ENCODE measurements around the gene PTPN9. TPM values are rescaled to one million over a fixed set of nuclear protein-coding genes. Genes with fewer than 3 reads are reported as not detected.

PTPN9 gene
- total and polyA plus RNA-seq, 2 donors (not counting 1 experiment from before 2014, with no cell fraction given) = 11.8 to 15.5 TPM

GRCh38 chr15:75459581-75459980 lies 119.5 kb downstream of the PTPN9 start:
- 86% methylated on average over 1 of the region's 1 CpG for WGBS (ENCODE audit: insufficient coverage)
- intact Hi-C loops (cut with micrococcal nuclease) = loop anchor here (10.0 kb wide), 1 partner anchor 255 kb away; the partner anchor contains the start of gene C15orf39
- Histone ChIP-seq H3K4me2 (replicated peaks; ENCODE audit: low read depth, low read length, poor library complexity, severe bottlenecking) (no peak overlapping the region), H3K36me3 (replicated peaks in 1 of 2; ENCODE audit: control extremely low read depth in 1 of 2, control insufficient read depth in 1 of 2, extremely low read depth in 1 of 2, insufficient read depth in 2 of 2, low read length in 1 of 2) (no peaks in the 10 kb centered on the region), H2AFZ (ENCODE audit: insufficient read depth, low read depth, low read length, poor library complexity, severe bottlenecking) (no peak overlapping the region), H3K9me3 (ENCODE audit: control extremely low read depth in 1 of 3, control insufficient read depth in 2 of 3, insufficient read depth in 1 of 3, low read length in 2 of 3) (no peaks in the 10 kb centered on the region), H4K20me1 (ENCODE audit: control insufficient read depth, insufficient read depth, low read length, poor library complexity, severe bottlenecking) (peaks cover 4% of the 10 kb centered on the region), H3K9ac (ENCODE audit: low read length) (no peak overlapping the region), H3K27ac (ENCODE audit: low read length in 2 of 2) (no peak overlapping the region), H3K4me3 (ENCODE audit: control extremely low read depth in 1 of 5, extremely low read depth in 1 of 5, insufficient read depth in 1 of 5, low read depth in 2 of 5, low read length in 4 of 5) (no peak overlapping the region), H3K79me2 (ENCODE audit: control insufficient read depth, insufficient read depth, low read length) (no peaks in the 10 kb centered on the region), H3K27me3 (replicated peaks in 1 of 4; ENCODE audit: control extremely low read depth in 1 of 4, control insufficient read depth in 3 of 4, insufficient read depth in 4 of 4, low read length in 3 of 4) (no peaks in the 10 kb centered on the region), H3K4me1 (ENCODE audit: control insufficient read depth in 2 of 2, insufficient read depth in 2 of 2, low read length in 2 of 2) (peaks cover 0 to 8% of the 10 kb centered on the region in 2 donors)
- Mint-ChIP-seq H3K27ac (no peak overlapping the region), H3K9me3 (ENCODE audit: insufficient read depth) (no peaks in the 10 kb centered on the region), H3K4me1 (peaks cover 7% of the 10 kb centered on the region), H3K27me3 (no peaks in the 10 kb centered on the region), H3K4me3 (no peak overlapping the region)
- ChIA-PET POLR2A (interaction anchor here (1.1 kb wide), 1 partner anchor 92 kb away, joined by 3 read pairs; the partner anchor contains the start of gene MAN2C1), CTCF (no interaction called here)
- TF ChIP-seq EZH2 (IDR thresholded peaks at IDR 0.05; ENCODE audit: borderline replicate concordance, insufficient read depth, low read depth, low read length, poor library complexity, severe bottlenecking) = no peak
- no peak for TF ChIP-seq CTCF (IDR thresholded peaks at IDR 0.05)
- no peak for DNase-seq
- ATAC-seq (ENCODE audit: low read depth) = no peak

GRCh38 chr15:75456710-75457109 lies 122.4 kb downstream of the PTPN9 start:
- H3K9ac ChIP-seq (ENCODE audit: low read length) = no peak overlapping the region

More at GRCh38 chr15:75456710-75457109, 122.4 kb downstream of the PTPN9 start:
- H3K27ac ChIP-seq (ENCODE audit: low read length in 2 of 2) = no peak overlapping the region
- no peaks in the 10 kb centered on the region for H3K27me3 ChIP-seq (replicated peaks in 1 of 4; ENCODE audit: control extremely low read depth in 1 of 4, control insufficient read depth in 3 of 4, insufficient read depth in 4 of 4, low read length in 3 of 4)
- H3K4me2 ChIP-seq (replicated peaks; ENCODE audit: low read depth, low read length, poor library complexity, severe bottlenecking) = peak overlapping the region; percentile 91
- H4K20me1 ChIP-seq (ENCODE audit: control insufficient read depth, insufficient read depth, low read length, poor library complexity, severe bottlenecking) = peaks cover 4% of the 10 kb centered on the region
- H3K4me1 ChIP-seq (ENCODE audit: control insufficient read depth in 2 of 2, insufficient read depth in 2 of 2, low read length in 2 of 2) = peaks cover 9 to 25% of the 10 kb centered on the region in 2 donors
- Mint-ChIP-seq H3K4me3 (peak overlapping the region; percentile 93), H3K27ac (no peak overlapping the region), H3K4me1 (peaks cover 27% of the 10 kb centered on the region), H3K27me3 (no peaks in the 10 kb centered on the region), H3K9me3 (ENCODE audit: insufficient read depth) (no peaks in the 10 kb centered on the region)
- DNase-seq = no peak
- no peak for TF ChIP-seq CTCF (IDR thresholded peaks at IDR 0.05)
- TF ChIP-seq EZH2 (IDR thresholded peaks at IDR 0.05; ENCODE audit: borderline replicate concordance, insufficient read depth, low read depth, low read length, poor library complexity, severe bottlenecking) = no peak
- H2AFZ ChIP-seq (ENCODE audit: insufficient read depth, low read depth, low read length, poor library complexity, severe bottlenecking) = no peak overlapping the region
- no peak overlapping the region for H3K4me3 ChIP-seq (ENCODE audit: control extremely low read depth in 1 of 5, extremely low read depth in 1 of 5, insufficient read depth in 1 of 5, low read depth in 2 of 5, low read length in 4 of 5)
- WGBS (ENCODE audit: insufficient coverage) = 76% methylated on average over 4 of the region's 6 CpGs
- ChIA-PET POLR2A (interaction anchor here (2.1 to 3.3 kb wide), 2 partner anchors 122 to 184 kb away, joined by 8 to 20 read pairs; partner anchors contain the start of genes IMP3 and PTPN9), CTCF (interaction anchor here (1.5 kb wide), 1 partner anchor 10 kb away, joined by 5 read pairs; no protein-coding TSS in a partner anchor)
- H3K79me2 ChIP-seq (ENCODE audit: control insufficient read depth, insufficient read depth, low read length) = no peaks in the 10 kb centered on the region
- H3K9me3 ChIP-seq (ENCODE audit: control extremely low read depth in 1 of 3, control insufficient read depth in 2 of 3, insufficient read depth in 1 of 3, low read length in 2 of 3) = no peaks in the 10 kb centered on the region
- no peaks in the 10 kb centered on the region for H3K36me3 ChIP-seq (replicated peaks in 1 of 2; ENCODE audit: control extremely low read depth in 1 of 2, control insufficient read depth in 1 of 2, extremely low read depth in 1 of 2, insufficient read depth in 2 of 2, low read length in 1 of 2)
- intact Hi-C loops (cut with micrococcal nuclease) = loop anchor here (10.0 kb wide), 1 partner anchor 252 kb away; the partner anchor contains the start of gene C15orf39
- ATAC-seq (ENCODE audit: low read depth) = no peak

All from B cell (primary cell).